GM18868 (cell line): ENCODE results near the gene SERPINB1.

ENCODE experiments used
- ATAC-seq: cut with Tn5 transposase; IDR thresholded peaks from one replicate; pipeline ENCODE4 v1.9.1; 2021; ENCODE audit warnings: mild to moderate bottlenecking, moderate library complexity; ENCODE audit not compliant: unreplicated experiment

SERPINB1 gene

DNA sequence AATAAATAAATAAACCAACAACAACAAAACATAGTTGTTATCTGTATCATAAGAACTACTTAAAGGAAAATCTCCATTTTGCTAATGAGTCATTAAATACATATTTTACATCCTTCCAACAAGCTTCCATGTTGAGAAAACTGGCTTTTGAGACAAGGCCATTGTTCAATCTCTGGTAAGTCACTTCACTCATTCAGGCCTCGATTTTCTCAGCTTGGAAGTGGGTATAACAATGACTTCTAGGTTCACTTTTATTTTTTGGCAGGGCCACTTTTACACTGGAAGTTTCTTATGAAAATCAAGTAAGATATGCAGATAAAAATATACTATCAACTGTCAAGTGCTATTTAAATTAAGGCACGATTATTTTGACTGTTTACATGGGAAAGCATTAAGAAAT lies 46.5 kb downstream of the SERPINB1 start:
- no peak for ATAC-seq

DNA sequence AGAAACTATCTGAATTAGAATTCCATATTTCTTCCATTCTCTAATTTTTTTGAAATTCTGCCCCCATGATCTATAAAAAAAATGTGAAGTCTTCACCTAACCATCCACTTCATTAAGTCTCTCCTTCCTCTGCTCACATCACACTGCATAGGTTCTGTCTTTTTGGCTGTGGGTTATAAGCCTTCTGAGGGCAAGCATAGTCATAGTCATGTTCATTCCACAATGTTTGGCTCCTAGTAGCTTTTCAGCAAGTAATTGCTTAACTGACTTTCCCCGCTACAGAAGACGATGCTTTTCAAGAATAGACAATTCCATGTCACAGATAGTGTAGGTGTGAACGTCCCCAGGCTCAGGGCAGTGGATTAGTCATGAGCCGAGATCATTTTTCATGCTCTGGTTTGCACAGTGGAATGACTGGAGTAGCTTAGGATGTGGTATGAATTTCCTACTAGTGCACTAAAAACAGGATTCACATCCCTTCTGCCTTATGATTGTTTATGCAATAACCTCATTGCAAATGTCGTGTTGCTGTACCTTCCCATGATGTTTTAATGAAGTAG lies 47.4 kb downstream of the SERPINB1 start:
- ATAC-seq, result no peak

DNA sequence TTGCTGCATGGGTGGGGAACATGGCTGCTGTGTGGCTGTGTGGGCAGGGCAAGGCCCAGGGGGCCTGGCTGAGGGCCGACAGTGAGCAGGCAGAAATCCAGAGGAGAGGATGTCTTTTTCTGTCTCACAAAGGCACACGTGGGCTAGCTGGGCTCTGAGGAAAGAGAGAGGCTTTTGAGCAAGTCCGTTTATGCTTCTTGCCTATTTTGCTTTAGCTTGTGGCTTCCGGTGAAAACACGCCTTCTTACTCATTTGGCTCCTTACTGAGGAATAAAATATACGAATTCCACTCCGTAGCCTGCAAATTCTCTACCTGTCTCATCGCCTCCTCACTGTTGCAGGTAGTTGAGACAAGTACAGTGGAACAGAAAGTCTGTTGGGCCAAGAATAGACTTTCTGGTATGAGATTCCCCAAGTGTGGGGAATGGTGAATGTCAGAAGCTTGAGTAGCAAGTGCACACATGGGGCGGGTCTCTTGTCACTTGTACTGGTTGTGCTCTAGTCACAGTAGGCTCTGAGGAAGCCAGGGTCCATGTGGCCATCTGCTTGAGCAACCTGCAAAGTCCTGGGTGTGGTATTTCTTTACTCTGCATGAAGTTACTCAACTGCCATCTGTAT lies 48.0 kb downstream of the SERPINB1 start:
- no peak for ATAC-seq

DNA sequence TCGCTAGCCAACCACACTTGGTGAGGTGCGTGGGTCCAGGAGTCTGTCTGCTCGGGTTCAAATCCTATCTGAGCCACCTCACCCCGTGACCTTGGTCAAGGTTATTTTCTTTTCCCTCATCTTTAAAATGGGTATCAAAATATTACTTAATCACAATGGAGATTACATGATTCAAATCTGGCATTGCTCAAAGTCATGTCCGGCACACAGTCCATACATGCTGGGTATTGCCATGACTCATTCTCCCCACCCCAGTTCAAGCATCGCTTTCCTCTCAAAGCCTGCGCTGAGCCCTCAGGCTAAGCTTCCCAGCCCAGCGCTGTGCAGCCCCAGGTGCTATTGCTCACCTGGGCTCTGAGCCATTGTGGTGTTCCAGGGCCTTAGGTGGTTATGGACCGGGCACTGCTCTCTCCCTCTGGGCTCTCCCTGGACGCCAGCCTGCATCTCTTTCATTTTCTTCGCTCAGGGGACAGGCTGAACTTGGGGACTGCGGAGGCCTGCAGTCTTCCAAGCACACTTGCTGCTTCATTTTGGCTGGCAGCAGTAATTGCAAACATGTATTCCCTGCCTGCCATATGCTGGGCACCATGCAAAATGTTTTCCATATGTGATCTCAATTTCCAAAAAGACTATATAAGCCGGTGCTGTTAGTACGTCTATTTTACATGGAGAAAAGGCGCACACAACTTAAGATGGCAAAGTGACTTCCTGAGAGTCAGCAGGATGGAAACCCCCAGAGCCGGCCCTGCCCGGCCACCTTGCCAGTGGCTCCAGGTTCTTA lies 49.1 kb downstream of the SERPINB1 start:
- ATAC-seq, result no peak

DNA sequence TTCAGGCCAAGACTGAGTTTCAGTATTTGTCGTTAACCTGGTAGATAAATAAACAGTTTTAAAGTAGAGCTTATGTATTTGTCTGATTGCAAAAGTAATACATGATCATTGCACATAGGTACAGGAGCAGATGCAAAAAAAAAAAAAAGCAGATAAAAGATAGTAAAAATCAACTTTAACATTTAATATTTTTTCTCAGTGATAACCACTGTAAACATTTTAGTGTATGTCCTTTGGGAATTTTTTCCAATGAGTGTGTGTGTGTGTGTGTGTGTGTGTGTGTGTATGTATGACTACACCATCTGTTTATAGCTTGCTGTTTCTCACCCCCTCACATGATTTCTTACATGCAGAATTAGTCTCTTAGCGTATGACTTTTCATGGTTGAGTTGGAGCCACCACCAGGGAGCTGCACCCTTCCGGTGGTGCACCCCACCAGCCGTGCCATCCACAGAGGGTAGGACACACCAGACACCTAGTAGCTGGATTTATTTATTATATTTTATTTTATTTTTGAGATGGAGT lies 50.2 kb downstream of the SERPINB1 start:
- ATAC-seq, result no peak

DNA sequence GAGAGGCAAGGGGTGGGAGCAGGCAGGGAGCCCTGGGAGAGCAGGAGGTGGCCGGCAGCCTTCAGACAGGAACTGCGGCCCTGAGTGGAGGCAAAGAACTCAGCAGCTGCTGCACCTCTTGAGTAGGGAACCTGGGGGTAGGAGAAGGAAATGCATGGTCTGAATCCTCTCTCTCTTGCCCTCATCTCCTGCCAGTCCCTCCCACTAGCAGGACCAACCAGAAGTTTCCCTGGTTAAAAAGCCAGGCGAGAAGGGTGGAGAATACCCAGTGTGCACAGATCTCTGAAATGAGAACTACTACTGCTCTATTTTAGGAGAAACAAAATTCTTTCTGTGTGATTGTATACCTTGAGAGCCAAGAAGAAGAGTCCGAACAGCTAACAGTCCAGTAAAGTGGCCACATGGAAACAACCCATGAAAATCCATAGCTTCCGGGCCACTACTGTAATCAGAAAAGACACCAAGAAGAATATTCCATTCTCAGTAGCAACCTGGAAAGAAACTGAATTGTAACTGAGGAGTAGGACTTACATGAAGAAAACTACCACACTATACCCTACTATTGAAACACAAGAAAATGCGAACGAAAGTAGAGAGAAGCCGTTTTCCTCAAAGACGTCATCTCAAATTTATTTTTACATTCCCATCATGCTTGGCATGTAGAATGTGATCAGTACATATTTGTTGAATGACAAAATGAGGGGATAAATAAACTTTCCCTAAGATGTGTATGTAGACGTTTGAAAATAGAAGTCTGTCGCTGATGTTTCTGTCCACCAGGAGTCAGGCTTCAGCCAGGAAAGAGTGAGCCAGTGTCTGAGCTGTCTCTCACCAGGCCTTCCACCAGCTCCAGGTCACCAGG lies 50.8 kb downstream of the SERPINB1 start:
- ATAC-seq, result peak; percentile 62

DNA sequence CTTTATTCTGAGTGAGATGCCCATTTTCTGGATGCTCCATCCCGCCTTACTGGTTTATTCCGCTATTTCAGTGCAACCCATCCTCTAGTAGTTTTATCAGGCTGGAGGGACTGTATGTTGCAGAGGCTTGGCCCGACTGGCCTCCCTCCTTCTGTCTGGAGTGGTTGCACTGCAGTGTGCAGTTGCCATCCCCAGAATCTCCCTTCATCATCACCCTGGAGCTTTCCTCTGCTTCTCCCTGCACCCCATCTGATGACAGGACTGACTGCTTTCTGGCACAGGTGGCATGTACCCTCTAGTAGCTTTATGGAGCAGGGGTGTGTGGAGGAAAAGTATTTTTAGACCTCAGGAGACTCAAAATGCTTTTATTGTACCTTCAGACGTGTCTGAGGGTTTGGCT lies 55.4 kb downstream of the SERPINB1 start:
- ATAC-seq, result no peak

DNA sequence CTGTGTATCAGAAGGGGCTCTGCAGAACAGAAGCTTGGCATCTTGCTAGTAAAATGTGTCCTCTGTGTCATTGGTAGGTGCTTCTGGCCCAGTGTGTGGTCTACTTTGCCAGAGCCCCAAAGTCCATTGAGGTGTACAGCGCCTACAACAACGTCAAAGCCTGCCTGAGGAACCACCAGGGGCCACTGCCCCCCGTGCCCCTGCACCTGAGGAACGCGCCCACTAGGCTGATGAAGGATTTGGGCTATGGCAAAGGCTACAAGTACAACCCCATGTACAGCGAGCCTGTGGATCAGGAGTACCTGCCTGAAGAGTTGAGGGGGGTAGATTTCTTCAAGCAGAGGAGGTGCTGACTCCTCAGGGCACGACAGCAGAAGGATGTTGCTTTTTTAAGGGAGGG lies 56.7 kb downstream of the SERPINB1 start:
- no peak for ATAC-seq

DNA sequence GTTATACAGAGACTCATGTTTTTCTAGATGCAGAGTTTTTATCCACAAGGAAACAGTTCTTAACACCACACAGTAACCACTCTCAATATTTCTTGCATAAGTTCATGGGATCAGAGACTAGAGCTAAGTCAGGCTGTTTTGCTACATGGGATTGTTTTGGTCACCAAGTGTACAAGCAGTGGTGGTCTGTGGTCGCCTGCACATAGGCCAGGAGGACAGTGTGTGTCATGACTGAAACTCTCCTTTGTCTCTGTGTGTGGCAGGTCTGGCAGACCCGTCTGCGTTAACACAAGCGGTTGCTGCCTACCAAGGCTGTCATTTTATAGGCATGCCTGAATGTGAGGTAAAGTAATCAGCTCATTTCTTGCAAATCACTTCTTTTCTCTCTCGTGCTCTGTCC lies 57.6 kb downstream of the SERPINB1 start:
- ATAC-seq, result no peak

DNA sequence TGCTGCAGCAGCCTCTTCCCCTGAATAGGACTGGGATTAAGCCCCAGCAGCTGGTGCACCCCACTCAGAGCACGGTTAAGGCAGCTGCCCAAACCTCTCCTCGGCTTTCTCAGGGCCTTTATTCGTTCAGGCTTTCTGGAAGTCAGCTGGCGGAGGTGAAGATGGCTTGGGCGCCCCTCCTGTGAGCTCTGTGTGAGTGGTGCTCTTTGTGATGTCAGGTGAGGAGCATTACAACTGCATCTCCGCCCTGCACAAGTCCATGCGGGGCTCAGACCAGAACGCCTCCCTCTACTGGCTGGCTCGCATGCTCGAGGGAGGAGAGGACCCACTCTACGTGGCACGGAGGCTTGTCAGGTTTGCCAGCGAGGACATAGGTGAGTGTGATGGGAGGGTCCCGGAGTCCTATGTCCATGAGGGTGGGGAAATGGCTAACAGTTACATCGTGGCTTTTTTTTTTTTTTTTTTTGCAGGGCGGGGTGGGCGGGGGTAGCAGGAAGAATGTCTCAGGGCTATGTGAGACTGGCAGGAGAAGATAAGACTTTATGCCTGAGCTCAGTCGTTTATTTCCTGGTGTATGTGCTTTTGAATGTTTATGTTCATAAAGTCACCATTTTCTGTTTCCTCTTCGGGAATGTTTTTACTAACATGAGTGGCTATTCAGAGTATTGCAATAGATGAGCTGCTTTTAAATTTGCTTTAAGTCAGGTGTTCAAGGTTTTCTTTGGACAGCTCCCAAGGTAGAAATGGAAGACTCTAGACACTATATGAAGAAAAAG lies 58.3 kb downstream of the SERPINB1 start:
- ATAC-seq, result no peak

DNA sequence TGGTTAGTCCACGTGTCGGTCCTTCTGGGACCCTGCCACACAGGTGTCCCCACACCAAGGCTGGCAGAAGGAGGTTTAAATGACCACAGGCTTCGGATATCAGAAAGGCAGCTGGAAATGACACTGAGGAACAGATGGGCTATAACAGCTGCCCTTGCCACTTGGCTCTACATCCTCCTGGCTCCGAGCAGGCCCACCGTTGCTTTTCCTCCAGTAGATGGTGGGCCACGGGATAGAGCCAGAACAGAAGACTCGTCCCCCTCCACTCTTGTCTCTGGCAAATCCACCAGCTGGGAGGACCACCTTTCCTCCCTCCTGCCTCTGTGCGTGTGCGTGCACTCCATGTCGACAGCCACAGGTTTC lies 58.9 kb downstream of the SERPINB1 start:
- ATAC-seq, result no peak

DNA sequence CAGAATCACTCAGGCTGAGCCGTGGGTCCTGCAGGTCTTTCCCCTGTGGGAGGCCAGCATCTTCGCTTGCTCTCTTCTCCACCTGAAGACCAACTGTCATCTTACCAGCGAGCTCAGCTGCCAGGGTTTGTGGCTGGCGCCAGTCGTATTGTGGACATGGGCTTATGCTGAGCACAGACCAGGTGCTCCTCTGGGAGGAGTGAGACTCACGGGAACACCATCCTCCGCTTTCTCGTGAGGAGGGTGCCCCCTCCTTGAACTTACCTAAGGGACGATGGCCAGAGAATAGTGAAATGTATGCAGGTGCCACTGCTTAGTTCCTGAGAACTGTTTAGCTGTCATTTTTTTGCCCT lies 59.3 kb downstream of the SERPINB1 start:
- ATAC-seq, result no peak
